HTR-8/SVneo (cell line): Measurements from ENCODE around the gene PGD.
"Not testable (repeated sequence)": the region's sequence is repeated elsewhere in the genome, so short reads cannot be mapped to it uniquely, and the experiment has no call there.

Source experiments
- DNase-seq: peaks from one replicate; pipeline ENCODE4 v3.0.0; 2011; ENCODE audit warnings: low spot score, mixed read lengths; ENCODE audit not compliant: insufficient read length
- FAIRE-seq: peaks from 2 replicates; lab custom pipeline; 2011; peaks lifted over from hg19 to GRCh38; lab: Jason Lieb, UNC

PGD gene

DNA sequence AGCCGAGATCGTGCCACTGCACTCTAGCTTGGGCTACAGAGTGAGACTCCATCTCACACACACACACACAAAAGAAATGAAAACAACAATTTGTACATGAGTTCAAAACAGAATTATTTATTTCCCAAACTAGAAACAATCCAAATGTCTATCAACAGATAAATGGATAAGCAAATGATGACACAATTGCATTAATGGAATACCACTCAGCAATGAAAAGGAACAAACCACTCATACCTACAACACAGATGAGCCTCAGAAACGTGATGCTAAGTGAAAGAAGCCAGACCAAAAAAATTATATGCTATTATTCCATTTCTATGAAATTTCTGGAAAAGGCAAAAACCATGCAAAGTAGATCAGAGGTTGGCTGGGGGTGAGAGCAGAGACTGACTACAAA lies 2.0 kb upstream of the PGD start:
- FAIRE-seq (no peak), DNase-seq (no peak)

DNA sequence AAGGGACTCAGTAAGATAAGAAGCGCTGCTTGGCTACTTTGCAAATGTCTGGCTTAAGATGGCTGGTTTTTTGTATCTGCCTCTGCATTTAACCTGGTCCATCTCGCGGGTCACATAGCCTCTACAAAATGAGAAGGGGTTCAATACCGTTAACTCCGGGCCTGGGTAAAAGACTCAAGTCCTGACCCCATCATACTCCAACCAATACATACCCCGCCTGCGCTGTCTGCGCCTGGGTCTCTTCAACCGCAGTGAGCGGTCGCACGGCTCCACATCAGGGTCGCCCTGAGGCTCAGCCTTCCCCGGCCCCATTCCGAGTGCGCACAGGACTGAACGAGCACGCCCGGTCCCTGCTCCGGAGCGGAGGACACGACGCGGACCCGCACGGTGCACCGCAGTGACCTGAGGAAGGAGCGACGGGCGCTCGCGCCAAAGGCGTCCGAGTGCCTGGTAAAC lies 558 bp upstream of the PGD start:
- no peak for FAIRE-seq
- DNase-seq: no peak

- DNase-seq: peak; percentile 40
- no peak for FAIRE-seq
Observed at GRCh38 chr1:10399444-10399941, 629 bp downstream of the PGD start.

- FAIRE-seq: no peak
Observed at GRCh38 chr1:10400013-10400412, 1.1 kb downstream of the PGD start.

DNA sequence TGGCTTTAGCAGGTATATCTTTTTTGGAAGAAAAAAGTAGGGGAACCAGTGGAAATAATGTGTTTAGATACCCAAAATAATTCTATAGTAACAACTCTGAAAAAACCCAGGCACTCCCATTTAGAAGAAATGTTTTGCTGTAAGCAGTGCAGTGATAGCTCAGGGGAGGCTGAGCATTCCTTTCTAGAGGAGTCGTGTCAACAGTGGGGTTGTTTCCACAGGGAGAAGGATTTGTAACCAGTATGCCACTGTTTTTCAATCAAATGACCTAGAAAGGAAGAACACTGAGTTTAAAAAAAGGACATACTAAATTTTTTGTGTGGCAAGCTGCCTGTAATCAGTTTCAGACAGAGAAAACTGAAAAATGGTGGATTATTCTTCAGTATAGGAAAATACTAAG lies 2.4 kb downstream of the PGD start:
- FAIRE-seq: no peak
- no peak for DNase-seq

More at GRCh38 chr1:10400013-10400412, 1.1 kb downstream of the PGD start:
- DNase-seq: no peak

DNA sequence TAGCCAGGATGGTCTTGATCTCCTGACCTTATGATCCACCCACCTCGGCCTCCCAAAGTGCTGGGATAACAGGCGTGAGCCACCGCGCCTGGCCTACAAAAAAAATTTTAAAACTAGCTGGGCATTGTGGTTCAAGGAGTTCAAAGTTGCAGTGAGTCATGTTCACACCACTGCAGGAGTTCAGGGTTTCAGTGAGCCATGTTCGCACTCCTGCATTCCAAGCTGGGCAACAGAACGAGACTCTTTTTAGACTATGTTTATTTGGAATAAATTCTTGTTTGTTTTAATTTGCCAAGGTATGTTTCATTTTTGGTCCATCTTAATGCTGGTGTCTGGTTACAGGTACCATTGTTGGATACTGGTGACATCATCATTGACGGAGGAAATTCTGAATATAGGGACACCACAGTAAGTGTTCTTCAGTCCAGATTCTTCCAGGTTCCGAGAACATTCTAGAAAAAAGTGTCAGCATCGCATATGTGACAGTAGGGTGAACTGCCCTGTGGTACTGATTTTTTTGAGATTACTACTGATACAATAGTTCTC lies 3.9 kb downstream of the PGD start:
- FAIRE-seq (no peak), DNase-seq (no peak)

GRCh38 chr1:10407201-10407600 lies 8.3 kb downstream of the PGD start:
- FAIRE-seq: no peak
- no peak for DNase-seq

DNA sequence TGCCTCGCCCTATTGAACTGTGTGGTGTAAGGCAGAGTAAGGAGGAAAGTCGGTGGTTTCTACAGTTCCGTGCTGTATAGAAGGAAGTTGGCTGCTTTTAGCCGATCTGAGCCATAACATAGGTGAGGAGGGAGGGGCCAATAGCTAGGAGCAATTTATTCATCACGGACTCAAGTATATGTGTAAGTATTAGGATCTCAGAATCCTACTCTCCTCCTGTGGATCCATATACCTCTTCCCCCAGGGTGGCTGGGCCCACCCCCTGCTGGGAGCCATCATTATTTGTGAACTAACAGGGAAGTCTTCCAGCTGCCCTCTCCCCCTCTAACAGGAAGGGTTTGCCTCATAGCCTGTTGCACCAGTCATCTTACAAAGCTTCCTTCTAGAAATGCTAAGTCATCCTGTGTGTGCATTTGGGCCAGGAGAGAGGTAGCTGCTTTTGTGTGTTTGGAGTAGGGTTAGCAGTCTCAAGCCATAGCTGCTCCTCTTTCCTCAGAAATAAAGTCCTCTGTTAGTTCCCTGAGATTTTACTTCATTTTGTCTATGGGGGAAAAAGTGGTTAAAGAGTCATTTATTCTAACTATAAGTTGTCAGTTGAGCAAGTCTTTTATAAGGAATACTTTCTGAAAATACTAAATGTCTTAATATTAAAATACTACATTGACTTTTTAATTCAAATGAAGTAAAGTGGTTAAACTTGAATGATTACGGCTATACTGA lies 16.5 kb downstream of the PGD start:
- no peak for DNase-seq
- no peak for FAIRE-seq

DNA sequence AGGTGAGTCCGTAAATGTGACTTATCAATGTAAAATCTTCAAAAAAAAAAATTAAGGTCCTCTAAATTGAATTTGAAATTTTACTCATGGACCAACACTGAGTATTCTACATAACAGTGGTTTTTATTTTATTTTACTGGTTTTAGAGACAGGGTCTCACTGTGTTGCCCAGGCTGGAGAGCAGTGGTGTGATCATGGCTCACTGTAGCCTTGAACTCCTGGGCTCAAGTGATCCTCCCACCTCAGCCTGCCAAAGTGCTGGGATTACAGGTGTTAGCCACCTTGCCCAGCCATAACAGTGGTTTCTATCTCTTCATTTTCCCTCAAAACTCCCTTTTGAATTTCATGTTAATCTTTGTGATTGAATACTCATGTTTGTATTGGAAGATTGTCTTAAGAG lies 17.1 kb downstream of the PGD start:
- not testable (repeated sequence) for FAIRE-seq, DNase-seq

DNA sequence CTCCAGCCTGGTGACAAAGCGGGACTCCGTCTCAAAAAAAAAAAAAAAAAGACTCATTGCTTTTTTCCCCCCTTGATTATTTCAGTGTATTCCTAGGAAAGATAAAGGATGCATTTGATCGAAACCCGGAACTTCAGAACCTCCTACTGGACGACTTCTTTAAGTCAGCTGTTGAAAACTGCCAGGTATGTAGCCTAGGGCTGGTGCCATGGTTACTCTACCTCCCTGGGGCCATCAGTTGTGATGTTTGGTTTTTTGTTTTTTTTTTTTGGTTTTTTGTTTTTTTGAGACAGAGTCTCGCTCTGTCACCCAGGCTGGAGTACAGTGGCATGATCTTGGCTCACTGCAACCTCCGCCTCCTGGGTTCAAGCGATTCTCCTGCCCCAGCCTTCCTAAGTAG lies 19.9 kb downstream of the PGD start:
- not testable (repeated sequence) for FAIRE-seq, DNase-seq

- FAIRE-seq (no peak), DNase-seq (no peak)
Observed at GRCh38 chr1:10419351-10419750, 20.5 kb downstream of the PGD start.

DNA sequence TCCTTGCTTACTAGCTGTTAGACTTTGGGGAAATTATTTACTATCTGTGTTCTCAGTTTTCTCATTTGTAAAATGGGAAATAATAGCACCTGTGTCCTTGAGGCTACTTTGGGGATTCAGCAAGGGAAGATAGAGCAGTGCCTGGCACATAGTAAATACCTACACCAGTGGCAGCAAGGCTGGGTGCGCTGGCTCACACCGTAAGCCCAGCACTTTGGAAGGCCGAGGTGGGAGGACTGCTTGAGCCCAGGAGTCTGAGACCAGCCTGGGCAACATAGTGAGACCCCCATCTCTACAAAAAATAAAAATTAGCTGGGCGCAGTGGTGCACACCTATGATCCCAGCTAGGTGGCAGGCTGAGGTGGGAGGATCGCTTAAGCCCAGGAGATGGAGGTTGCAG lies 22.8 kb downstream of the PGD start:
- FAIRE-seq (no peak), DNase-seq (no peak)

- no peak for DNase-seq
- no peak for FAIRE-seq
Observed at GRCh38 chr1:10424034-10424433, 25.2 kb downstream of the PGD start.

GRCh38 chr1:10424651-10425050 lies 25.8 kb downstream of the PGD start:
- DNase-seq (no peak), FAIRE-seq (no peak)

DNA sequence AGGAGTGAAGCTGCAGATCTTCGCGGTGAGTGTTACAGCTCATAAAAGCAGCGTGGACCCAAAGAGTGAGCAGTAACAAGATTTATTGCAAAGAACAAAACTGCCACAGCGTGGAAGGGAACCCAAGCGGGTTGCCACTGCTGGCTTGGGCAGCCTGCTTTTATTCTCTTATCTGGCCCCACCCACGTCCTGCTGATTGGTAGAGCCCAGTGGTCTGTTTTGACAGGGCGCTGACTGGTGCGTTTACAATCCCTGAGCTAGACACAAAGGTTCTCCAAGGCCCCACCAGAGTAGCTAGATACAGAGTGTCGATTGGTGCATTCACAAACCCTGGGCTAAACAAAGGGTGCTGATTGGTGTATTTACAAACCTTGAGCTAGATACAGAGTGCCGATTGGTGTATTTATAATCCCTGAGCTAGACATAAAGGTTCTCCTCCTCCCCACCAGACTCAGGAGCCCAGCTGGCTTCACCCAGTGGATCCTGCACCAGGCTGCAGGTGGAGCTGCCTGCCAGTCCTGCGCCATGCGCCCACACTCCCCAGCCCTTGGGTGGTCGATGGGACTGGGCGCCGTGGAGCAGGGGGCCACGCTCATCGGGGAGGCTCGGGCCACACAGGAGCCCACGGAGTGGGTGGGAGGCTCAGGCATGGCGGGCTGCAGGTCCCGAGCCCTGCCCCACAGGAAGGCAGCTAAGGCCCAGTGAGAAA lies 27.1 kb downstream of the PGD start:
- not testable (repeated sequence) for FAIRE-seq, DNase-seq

DNA sequence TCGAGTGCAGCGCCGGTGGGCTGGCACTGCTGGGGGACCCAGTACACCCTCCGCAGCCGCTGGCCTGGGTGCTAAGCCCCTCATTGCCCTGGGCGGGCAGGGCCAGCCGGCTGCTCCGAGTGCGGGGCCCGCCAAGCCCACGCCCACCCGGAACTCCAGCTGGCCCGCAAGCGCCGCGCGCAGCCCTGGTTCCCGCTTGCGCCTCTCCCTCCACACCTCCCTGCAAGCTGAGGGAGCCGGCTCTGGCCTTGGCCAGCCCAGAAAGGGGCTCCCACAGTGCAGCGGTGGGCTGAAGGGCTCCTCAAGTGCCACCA lies 27.6 kb downstream of the PGD start:
- not testable (repeated sequence) for DNase-seq, FAIRE-seq

- no peak for DNase-seq
- no peak for FAIRE-seq
Observed at GRCh38 chr1:10428984-10429383, 30.1 kb downstream of the PGD start.

DNA sequence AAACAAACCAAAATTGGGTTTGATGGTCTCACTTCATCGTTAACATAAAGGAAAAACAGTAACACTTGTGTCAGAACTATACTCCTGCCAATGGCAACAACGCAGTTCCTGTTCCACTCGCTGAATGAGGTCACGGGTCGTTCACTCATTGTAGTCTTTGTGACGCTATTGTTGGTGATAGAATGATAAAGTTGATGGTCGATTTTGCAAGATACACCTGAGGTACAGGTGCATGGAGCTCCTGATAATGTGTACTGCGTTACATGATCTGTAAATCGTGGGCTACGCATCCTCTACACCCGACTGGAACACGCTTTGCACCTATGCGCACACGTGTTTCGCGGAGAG lies 31.0 kb downstream of the PGD start:
- DNase-seq: no peak

DNA sequence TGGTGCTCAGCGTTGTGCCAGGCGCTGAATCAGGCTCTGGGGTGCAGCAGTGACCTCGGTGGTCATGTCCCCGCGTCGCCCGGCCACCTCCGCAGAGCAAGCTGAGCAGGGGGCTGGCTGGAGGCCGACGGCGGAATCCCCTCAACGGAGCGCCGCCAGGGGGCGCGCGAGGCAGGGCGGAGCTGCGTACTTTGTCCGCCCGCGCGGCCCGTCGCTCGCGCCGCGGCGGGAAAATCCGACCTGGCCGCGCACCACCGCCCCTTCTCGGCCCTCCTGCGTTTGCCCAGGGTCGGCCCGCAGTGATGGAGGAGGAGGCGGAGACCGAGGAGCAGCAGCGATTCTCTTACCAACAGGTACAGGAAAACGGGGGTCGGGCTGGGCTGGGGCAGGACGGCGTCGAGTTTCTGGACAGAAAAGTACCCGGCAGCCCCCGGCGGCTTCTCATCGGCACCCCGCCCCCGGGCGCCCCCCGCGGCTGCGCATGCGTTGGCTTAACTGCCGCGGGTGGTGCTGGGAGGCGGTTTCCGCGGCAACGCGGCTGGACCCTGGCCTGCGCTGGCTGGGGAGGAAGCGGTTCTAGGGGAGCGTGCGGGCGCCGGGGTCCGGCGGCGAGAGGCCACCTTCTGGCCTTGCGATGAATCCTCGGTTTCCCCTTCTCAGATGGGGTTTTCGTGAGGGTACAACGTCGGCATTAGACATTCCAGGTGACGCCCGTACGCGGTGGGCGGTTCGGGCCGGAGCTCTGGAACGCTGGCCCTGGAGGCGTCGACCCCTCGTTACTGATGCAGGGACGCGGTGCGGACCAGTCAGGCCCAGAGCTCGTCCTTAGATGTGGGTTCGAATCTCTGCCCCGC lies 31.6 kb downstream of the PGD start, which contains the start of gene CENPS:
TSS of gene CENPS (plus strand) at position 218 of the 854 bp plus-strand sequence. CDS start at position 303, 85 bp downstream.
- DNase-seq (peak; percentile 98), FAIRE-seq (peak; percentile 57)

More for the DNA sequence above, 31.0 kb downstream of the PGD start:
- FAIRE-seq: no peak

DNA sequence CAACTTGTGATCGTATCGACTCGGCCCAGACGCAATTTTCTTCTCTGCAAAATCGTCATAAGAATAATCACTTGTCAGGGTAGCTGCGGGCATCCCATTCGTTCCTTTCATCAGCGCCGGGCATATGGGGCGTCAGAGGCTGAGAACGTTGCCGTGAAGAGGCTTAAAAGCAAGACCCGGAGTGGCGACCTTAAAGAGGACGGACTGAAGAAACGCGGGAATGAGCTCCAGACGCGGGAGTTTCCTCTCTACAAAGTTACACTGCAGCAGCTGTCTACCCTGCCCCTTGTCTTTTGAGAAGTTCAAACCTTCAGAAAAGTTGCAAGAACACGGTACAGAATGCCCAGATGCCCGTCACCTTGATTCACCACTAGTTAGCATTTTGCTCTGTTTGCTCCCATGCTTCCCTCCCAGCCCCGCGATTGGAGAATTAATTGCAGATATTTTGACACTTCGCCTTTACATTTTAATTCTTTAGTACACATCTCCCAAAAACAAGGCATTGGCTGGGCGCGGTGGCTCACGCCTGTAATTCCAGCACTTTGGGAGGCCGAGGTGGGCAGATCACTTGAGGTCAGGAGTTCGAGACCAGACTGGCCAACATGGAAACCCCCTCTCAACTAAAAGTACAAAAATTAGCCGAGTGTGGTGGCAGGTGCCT lies 32.3 kb downstream of the PGD start:
- no peak for FAIRE-seq

More for the DNA sequence above, 32.3 kb downstream of the PGD start:
- peak; percentile 13 for DNase-seq
